Heart left ventricle (tissue), 16 donors: ENCODE results near the gene PPFIA3. TPM values are rescaled to one million over a fixed set of nuclear protein-coding genes. Genes with fewer than 3 reads are reported as not detected.
"Not testable (repeated sequence)": the region's sequence is repeated elsewhere in the genome, so short reads cannot be mapped to it uniquely, and the experiment has no call there.

Source experiments
- ATAC-seq, 4 donors: fragments of 200-7000 bp; cut with Tn5 transposase; one replicate each; pipeline ENCODE4 v1.9.1; 2020 to 2022; ENCODE audit warnings: moderate library complexity in 4 of 4, mild to moderate bottlenecking in 3 of 4, moderate number of reproducible peaks in 1 of 4
- DNase-seq, 5 donors: peaks; one replicate each; pipeline ENCODE4 v3.0.0-alpha.2; 2020
- H3K27ac ChIP-seq, 12 donors: fragments of 200-600 bp; sonication (generic) in 4 of 12; one replicate each; pipeline versions ENCODE4 v1.5.0 to v1.8.0; 2016 to 2022; ENCODE audit warnings: mild to moderate bottlenecking in 2 of 12
- H3K27me3 ChIP-seq, 9 donors: fragments of 200-600 bp; sonication (generic) in 2 of 9; one replicate each; pipeline versions ENCODE4 v1.5.1 to v1.8.0; 2016 to 2022; ENCODE audit warnings: mild to moderate bottlenecking in 3 of 9
- H3K36me3 ChIP-seq, 9 donors: fragments of 200-600 bp; sonication (generic) in 2 of 9; one replicate each; pipeline versions ENCODE4 v1.5.0 to v1.8.0; 2018 to 2022; ENCODE audit warnings: mild to moderate bottlenecking in 2 of 9
- H3K4me1 ChIP-seq, 12 donors: fragments of 200-600 bp; sonication (generic) in 4 of 12; one replicate each; pipeline versions ENCODE4 v1.5.0 to v1.8.0; 2016 to 2022; ENCODE audit warnings: mild to moderate bottlenecking in 3 of 12
- H3K4me3 ChIP-seq, 12 donors: fragments of 200-600 bp; sonication (generic) in 4 of 12; one replicate each; pipeline versions ENCODE4 v1.5.0 to v1.8.0; 2017 to 2022; ENCODE audit warnings: mild to moderate bottlenecking in 9 of 12, moderate library complexity in 4 of 12
- H3K9me3 ChIP-seq, 12 donors: fragments of 200-600 bp; sonication (generic) in 4 of 12; one replicate each; pipeline versions ENCODE4 v1.5.0 to v1.8.0; 2016 to 2022; ENCODE audit warnings: mild to moderate bottlenecking in 1 of 12
- POLR2A ChIP-seq, 2 donors: fragments of 450-650 bp; IDR thresholded peaks; one replicate each; pipeline ENCODE4 v1.6.1; 2017; ENCODE audit warnings: antibody characterized with exemption in 2 of 2, mild to moderate bottlenecking in 2 of 2, moderate library complexity in 2 of 2
- WGBS, 4 donors: extraction: QIAGEN DNeasy Blood & Tissue Kit in 2 of 4; methylation state at CpG; one replicate each; pipeline versions ENCODE4 v1.1.5 to v1.1.7; 2013 to 2018; 5-methylcytosine and 5-hydroxymethylcytosine counted together
- intact Hi-C, 10 donors: fragments of 100-400 bp; cut with DNase I; formaldehyde crosslinking; loops; one replicate each; pipeline versions ENCODE4 v1.11.1 to v1.14.2; 2022
- polyA plus RNA-seq, 2 donors: library from polyadenylated mRNA; stranded (reverse); fragments of 200-250 nt; gene quantifications; one replicate each; pipeline ENCODE4 v1.2.3, GENCODE V29; 2013
- total RNA-seq, 9 donors: library from RNA; depleted of rRNA in 2 of 9; stranded (reverse); fragments of >200 nt in 2 of 9; fragmentation: NEBNext Ultra II Directional in 3 of 9; extraction: Animal tissue kit (Norgen Biotek cat#: 25700) in 3 of 9; gene quantifications; one replicate each; pipeline versions ENCODE4 v1.1.0 to v1.2.4, GENCODE V29; 2016 to 2023
- TF ChIP-seq, protein P1 (sequence below), 12 donors: fragments of 200-600 bp; sonication (generic) in 4 of 12; IDR thresholded peaks; one replicate each; pipeline versions ENCODE4 v1.5.0 to v1.8.0; 2018 to 2022; ENCODE audit warnings: antibody characterized with exemption in 12 of 12, mild to moderate bottlenecking in 5 of 12
- donor health status: ischemic (EF 13 %, LVEDD 7.1; RV severe dilation, severe dysfunction).
- donor health status: healthy with polysubstance abuse.
- donor health status: DM: no; HTN: yes; CAD: no.
- donor health status: DM: no; HTN: no; CAD: no.
- donor health status: ischemic (EF 25% LVEDD 6.9; RV normal size, moderate dysfunction).
- donor health status: ischemic (EF 25% LVEDD 5.7; RV mildly dilated, moderate dysfunction).
- donor health status: healthy.
- donor health status: DM: yes; HTN: yes; CAD: no.
- donor health status: ischemic (EF 35%, LVEDD 5.7; RV mildly dilated, moderate dysfunction).
- donor health status: nonischemic (EF 11% LVEDD 7.7; RV severe dilation, severe dysfunction).
- donor health status: DM: yes; HTN: yes; CAD: no.
- donor health status: PGD.
- donor health status: ischemic (EF 29% LVEDD 5.4; RV normal size, mild dysfunction).
- donor health status: nonischemic (EF 23%, LVEDD 6.1; RV moderate dilation, normal function).

Gene PPFIA3
- total and polyA plus RNA-seq, 11 donors = 2.7 to 12.8 (median 5.1) TPM

DNA sequence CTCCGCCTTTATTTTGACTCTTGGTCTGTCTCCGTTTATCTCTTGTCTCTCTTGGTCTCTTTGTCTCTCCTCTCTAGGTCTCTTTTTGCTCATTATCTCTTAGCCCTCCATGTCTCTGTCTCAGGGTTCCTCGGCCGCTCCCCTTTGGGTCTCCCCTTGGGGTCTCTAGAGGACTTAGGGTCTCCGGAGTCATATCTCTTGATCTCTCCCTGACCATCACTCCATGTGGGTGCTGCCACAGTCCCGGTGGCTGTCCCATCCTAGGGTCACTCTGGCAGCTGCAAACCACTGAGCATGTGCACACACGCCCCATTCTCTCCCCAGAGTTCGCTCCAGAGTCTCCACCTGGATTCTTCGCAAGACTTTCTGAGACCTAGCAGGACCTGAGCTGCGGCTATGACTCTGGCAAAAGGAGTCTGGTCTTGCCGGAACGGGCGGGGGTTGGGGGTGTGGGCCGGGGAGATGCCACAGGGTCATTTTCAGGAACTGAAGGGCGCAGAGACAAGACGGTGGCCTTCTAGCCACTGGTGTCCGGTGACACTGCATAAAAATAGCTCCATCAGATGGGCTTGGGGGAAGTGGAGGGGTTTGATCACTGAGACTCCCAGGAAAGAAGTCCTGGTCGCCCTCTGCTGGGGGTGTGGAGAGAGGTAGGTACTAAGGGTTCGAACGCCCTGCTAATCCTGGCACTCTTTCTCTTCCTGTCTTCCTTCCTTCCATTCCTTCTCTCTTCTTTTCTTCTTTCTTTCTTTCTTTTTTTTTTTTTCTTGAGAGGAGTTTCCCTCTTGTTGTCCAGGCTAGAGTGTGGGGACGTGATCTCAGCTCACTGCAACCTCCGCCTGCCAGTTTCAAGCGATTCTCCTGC, 45.6 kb upstream of the PPFIA3 start:
- DNase-seq (no peak), ATAC-seq (peak in 3 of 4 donors; percentile 50 to 77 (median 60))
- 46 to 53% (median 51%) methylated on average over 23 of the region's 23 CpGs for WGBS, 4 donors
- Histone ChIP-seq H3K27me3 (peaks cover 9 to 59% (median 24%) of the 10 kb centered on the region in 9 donors), H3K36me3 (no peaks in the 10 kb centered on the region), H3K4me1 (peaks cover 0 to 20% (median 1%) of the 10 kb centered on the region in 12 donors), H3K4me3 (no peak overlapping the region), H3K9me3 (no peaks in the 10 kb centered on the region), H3K27ac (no peak overlapping the region)
- TF ChIP-seq POLR2A (IDR thresholded peaks at IDR 0.05) = no peak
- TF ChIP-seq, protein P1, sequence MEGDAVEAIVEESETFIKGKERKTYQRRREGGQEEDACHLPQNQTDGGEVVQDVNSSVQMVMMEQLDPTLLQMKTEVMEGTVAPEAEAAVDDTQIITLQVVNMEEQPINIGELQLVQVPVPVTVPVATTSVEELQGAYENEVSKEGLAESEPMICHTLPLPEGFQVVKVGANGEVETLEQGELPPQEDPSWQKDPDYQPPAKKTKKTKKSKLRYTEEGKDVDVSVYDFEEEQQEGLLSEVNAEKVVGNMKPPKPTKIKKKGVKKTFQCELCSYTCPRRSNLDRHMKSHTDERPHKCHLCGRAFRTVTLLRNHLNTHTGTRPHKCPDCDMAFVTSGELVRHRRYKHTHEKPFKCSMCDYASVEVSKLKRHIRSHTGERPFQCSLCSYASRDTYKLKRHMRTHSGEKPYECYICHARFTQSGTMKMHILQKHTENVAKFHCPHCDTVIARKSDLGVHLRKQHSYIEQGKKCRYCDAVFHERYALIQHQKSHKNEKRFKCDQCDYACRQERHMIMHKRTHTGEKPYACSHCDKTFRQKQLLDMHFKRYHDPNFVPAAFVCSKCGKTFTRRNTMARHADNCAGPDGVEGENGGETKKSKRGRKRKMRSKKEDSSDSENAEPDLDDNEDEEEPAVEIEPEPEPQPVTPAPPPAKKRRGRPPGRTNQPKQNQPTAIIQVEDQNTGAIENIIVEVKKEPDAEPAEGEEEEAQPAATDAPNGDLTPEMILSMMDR (IDR thresholded peaks at IDR 0.05) = peak in 2 of 12 donors; percentile 9 to 14
- intact Hi-C loops = loop anchor here in 1 of 10 donors (2.0 kb wide), 1 partner anchor 135 kb away; no protein-coding TSS in a partner anchor

GRCh38 chr19:49074869-49075268, 44.5 kb upstream of the PPFIA3 start:
- H3K36me3 ChIP-seq = not testable (repeated sequence)

DNA sequence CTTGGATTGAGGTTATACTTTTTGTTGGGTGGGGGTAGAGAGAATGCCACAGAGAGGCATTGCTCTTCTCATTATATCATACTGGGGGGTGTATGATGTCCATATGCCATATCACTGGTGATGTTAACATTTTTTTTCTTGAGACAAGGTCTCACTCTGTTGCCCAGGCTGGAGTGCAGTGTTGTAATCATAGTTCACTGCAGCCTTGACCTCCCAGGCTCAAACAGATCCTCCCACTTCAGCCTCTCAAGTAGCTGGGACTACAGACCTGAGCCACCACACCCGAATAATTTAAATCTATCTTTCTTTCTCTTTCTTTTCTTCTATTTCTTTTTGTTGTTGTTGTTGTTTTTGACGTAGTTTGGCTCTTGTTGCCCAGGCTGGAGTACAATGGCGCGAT, 39.0 kb upstream of the PPFIA3 start:
- no peak overlapping the region for H3K27ac ChIP-seq
- no peaks in the 10 kb centered on the region for H3K9me3 ChIP-seq
- no peak overlapping the region for H3K4me3 ChIP-seq
- peaks cover 0 to 3% (median 0%) of the 10 kb centered on the region in 9 donors for H3K27me3 ChIP-seq
- no peak for TF ChIP-seq POLR2A (IDR thresholded peaks at IDR 0.05)
- TF ChIP-seq, protein P1 (IDR thresholded peaks at IDR 0.05) = no peak
- ATAC-seq (no peak), DNase-seq (no peak)
- intact Hi-C loops = no loop called here
- H3K36me3 ChIP-seq = no peaks in the 10 kb centered on the region
- peaks cover 0 to 7% (median 5%) of the 10 kb centered on the region in 12 donors for H3K4me1 ChIP-seq
- 77 to 94% (median 91%) methylated on average over 4 of the region's 4 CpGs for WGBS, 4 donors

More at GRCh38 chr19:49074869-49075268, 44.5 kb upstream of the PPFIA3 start:
- Histone ChIP-seq H3K4me1 (peaks cover 0 to 20% (median 1%) of the 10 kb centered on the region in 12 donors), H3K27me3 (peaks cover 9 to 47% (median 24%) of the 10 kb centered on the region in 9 donors)
- not testable (repeated sequence) for H3K4me3 ChIP-seq, H3K9me3 ChIP-seq, H3K27ac ChIP-seq
- intact Hi-C loops = loop anchor here in 1 of 10 donors (1.0 to 2.0 kb wide), 2 partner anchors 70 to 134 kb away; no protein-coding TSS in a partner anchor
- DNase-seq (peak; percentile 63 to 84 (median 79)), ATAC-seq (peak in 2 of 4 donors; percentile 51 to 56)
- WGBS, 4 donors = 13 to 17% (median 15%) methylated on average over 7 to 9 of the region's 9 CpGs
- TF ChIP-seq, protein P1 (IDR thresholded peaks at IDR 0.05) = peak; percentile 47 to 75 (median 69)

DNA sequence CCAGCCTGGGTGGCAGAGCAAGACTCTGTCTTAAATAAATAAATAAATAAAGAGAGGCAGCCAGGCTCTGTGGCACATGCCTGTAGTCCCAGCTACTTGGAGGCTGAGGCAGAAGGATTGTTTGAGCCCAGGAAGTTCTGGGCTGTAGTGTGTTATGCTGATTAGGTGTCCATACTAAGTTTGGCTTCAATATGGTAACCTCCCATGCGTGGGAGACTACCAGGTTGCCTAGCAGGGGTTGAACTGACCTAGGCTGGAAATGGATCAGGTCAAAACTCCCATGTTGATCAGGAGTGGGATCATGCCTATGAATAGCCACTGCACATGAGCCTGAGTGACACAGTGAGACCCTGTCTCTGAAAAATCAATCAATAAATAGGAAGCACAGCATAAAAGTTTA, 38.1 kb upstream of the PPFIA3 start:
- H3K9me3 ChIP-seq = no peaks in the 10 kb centered on the region
- TF ChIP-seq, protein P1 (IDR thresholded peaks at IDR 0.05) = no peak
- intact Hi-C loops = no loop called here
- 76 to 100% (median 91%) methylated on average over 1 of the region's 1 CpG for WGBS, 4 donors
- DNase-seq = no peak
- H3K4me3 ChIP-seq = no peak overlapping the region
- H3K36me3 ChIP-seq = no peaks in the 10 kb centered on the region
- H3K27ac ChIP-seq = no peak overlapping the region
- H3K27me3 ChIP-seq = peaks cover 0 to 3% (median 0%) of the 10 kb centered on the region in 9 donors
- ATAC-seq = no peak
- H3K4me1 ChIP-seq = peaks cover 0 to 10% (median 8%) of the 10 kb centered on the region in 12 donors
